Endothelial cell of umbilical vein (primary cell): ENCODE data around the gene LSP1. TPM values are rescaled to one million over a fixed set of nuclear protein-coding genes. Genes with fewer than 3 reads are reported as not detected.

Experiments
- BruUV-seq: library from RNA; stranded (reverse); fragments of 400-500 nt; replicated peaks from 2 replicates; lab custom pipeline; 2021; lab: Mats Ljungman, UMichigan
- CTCF ChIA-PET: fragments of 300-600, 350-600 bp; sonication (Branson Sonifier 250); formaldehyde crosslinking; loops from one replicate; lab custom pipeline; 2021; ENCODE audit warnings: antibody characterized with exemption, inconsistent platforms; lab: Charles Lee
- POLR2A ChIA-PET: fragments of 300-600, 350-600 bp; sonication (Branson Sonifier 250); formaldehyde crosslinking; loops from one replicate; lab custom pipeline; 2021; ENCODE audit warnings: antibody characterized with exemption, inconsistent platforms; lab: Charles Lee
- DNase-seq: peaks from one replicate; pipeline ENCODE4 v3.0.0-alpha.2; 2011; ENCODE audit warnings: low read depth, low spot score
- FAIRE-seq: peaks from 2 replicates; lab custom pipeline; 2011; peaks lifted over from hg19 to GRCh38; lab: Jason Lieb, UNC
- H2AFZ ChIP-seq: 2 replicates; pipeline ENCODE4 v1.6.0; 2012; ENCODE audit warnings: low read depth, low read length, control low read depth, inconsistent platforms
- H3K27ac ChIP-seq: 2 replicates; pipeline ENCODE4 v1.5.1; 2011; ENCODE audit warnings: low read depth, mild to moderate bottlenecking, control low read depth, low read length, moderate library complexity; ENCODE audit not compliant: insufficient read depth
- H3K27me3 ChIP-seq, 2 experiments: 2 replicates each; pipeline versions ENCODE4 v1.6.0 to v1.6.1; 2011; ENCODE audit warnings: low read length in 2 of 2, mixed read lengths in 1 of 2; ENCODE audit not compliant: control insufficient read depth in 2 of 2, insufficient read depth in 2 of 2
- H3K36me3 ChIP-seq, 2 experiments: 2 replicates in 1 of 2; 3 replicates in 1 of 2; pipeline ENCODE4 v1.5.1; 2011; ENCODE audit warnings: low read length in 2 of 2, mild to moderate bottlenecking in 1 of 2, moderate library complexity in 1 of 2; ENCODE audit not compliant: control insufficient read depth in 2 of 2, insufficient read depth in 2 of 2; ENCODE audit errors: extremely low read depth in 1 of 2
- H3K4me1 ChIP-seq: 3 replicates; pipeline ENCODE4 v1.5.1; 2011; ENCODE audit warnings: mild to moderate bottlenecking, low read length; ENCODE audit not compliant: control insufficient read depth, insufficient read depth; ENCODE audit errors: extremely low read depth
- H3K4me2 ChIP-seq: 2 replicates; pipeline ENCODE4 v1.6.1; 2011; ENCODE audit warnings: low read length, control low read depth, mixed read lengths; ENCODE audit not compliant: insufficient read depth
- H3K4me3 ChIP-seq, 3 experiments: fragments of 200-600 bp in 1 of 3; sonication (generic), shearing (Covaris generic) in 1 of 3; replicated peaks in 1 of 3; 2 replicates each; pipeline ENCODE4 v1.5.1; 2011 to 2016; ENCODE audit warnings: control low read depth in 3 of 3, low read length in 3 of 3, mild to moderate bottlenecking in 2 of 3, inconsistent platforms in 1 of 3, low read depth in 1 of 3, moderate library complexity in 1 of 3; ENCODE audit not compliant: insufficient read depth in 1 of 3
- H3K79me2 ChIP-seq: 2 replicates; pipeline ENCODE4 v1.6.0; 2012; ENCODE audit warnings: low read length, inconsistent platforms; ENCODE audit not compliant: control insufficient read depth, insufficient read depth
- H3K9ac ChIP-seq: replicated peaks from 2 replicates; pipeline ENCODE3; 2011; ENCODE audit warnings: low read length, control low read depth; ENCODE audit not compliant: insufficient read depth; ENCODE audit errors: extremely low read depth
- H3K9me1 ChIP-seq: replicated peaks from 3 replicates; pipeline ENCODE4 v1.6.0; 2011; ENCODE audit warnings: mild to moderate bottlenecking, low read length; ENCODE audit not compliant: control insufficient read depth, insufficient read depth; ENCODE audit errors: extremely low read depth
- H3K9me3 ChIP-seq: replicated peaks from 2 replicates; pipeline ENCODE4 v1.5.1; 2012; ENCODE audit warnings: low read length, inconsistent platforms; ENCODE audit not compliant: control insufficient read depth, insufficient read depth
- H4K20me1 ChIP-seq: replicated peaks from 2 replicates; pipeline ENCODE3; 2011; ENCODE audit warnings: mild to moderate bottlenecking, low read length; ENCODE audit not compliant: control insufficient read depth, insufficient read depth; ENCODE audit errors: extremely low read depth
- CTCF ChIP-seq, 2 donors: IDR thresholded peaks; 1 replicate in 1 of 2; 2 replicates in 1 of 2; pipeline ENCODE4 v1.5.1; 2011; ENCODE audit warnings: low read length in 2 of 2, mild to moderate bottlenecking in 2 of 2, moderate library complexity in 2 of 2, control low read depth in 1 of 2, inconsistent platforms in 1 of 2, low read depth in 1 of 2; ENCODE audit not compliant: insufficient read depth in 1 of 2; ENCODE audit errors: extremely low read depth in 1 of 2
- EZH2 ChIP-seq: IDR thresholded peaks from 2 replicates; pipeline ENCODE4 v1.6.1; 2012; ENCODE audit warnings: borderline replicate concordance, low read depth, mild to moderate bottlenecking, moderate library complexity, low read length, inconsistent platforms; ENCODE audit not compliant: severe bottlenecking
- FOS ChIP-seq: IDR thresholded peaks from 2 replicates; pipeline ENCODE4 v1.6.1; 2011; ENCODE audit warnings: mild to moderate bottlenecking, low read length, moderate library complexity, borderline replicate concordance; ENCODE audit not compliant: insufficient read depth
- GATA2 ChIP-seq: IDR thresholded peaks from 2 replicates; pipeline ENCODE4 v1.7.0; 2011; ENCODE audit warnings: low read depth, mild to moderate bottlenecking, moderate library complexity, mixed read lengths, low read length; ENCODE audit not compliant: insufficient read length, insufficient read depth
- JUN ChIP-seq: IDR thresholded peaks from 2 replicates; pipeline ENCODE4 v1.6.1; 2011; ENCODE audit warnings: borderline replicate concordance, low read depth; ENCODE audit not compliant: insufficient read length, insufficient read depth
- MAX ChIP-seq: IDR thresholded peaks from 2 replicates; pipeline ENCODE4 v1.6.1; 2011; ENCODE audit not compliant: insufficient read depth, insufficient read length
- MYC ChIP-seq: IDR thresholded peaks from one replicate; pipeline ENCODE4 v1.6.1; 2011; ENCODE audit warnings: mild to moderate bottlenecking, low read depth, low read length
- POLR2A ChIP-seq: IDR thresholded peaks from 2 replicates; pipeline ENCODE4 v1.6.1; 2012; ENCODE audit warnings: low read depth, mild to moderate bottlenecking, control low read depth, low read length
- POLR2AphosphoS5 ChIP-seq: IDR thresholded peaks from 2 replicates; pipeline ENCODE4 v1.6.1; 2012; ENCODE audit warnings: low read depth, mild to moderate bottlenecking, control low read depth, low read length, moderate library complexity; ENCODE audit not compliant: insufficient read depth
- dilution Hi-C: fragments of 300-500 bp; cut with MboI; formaldehyde crosslinking; loops from one replicate; pipeline ENCODE4 v1.15.0; 2019; ENCODE audit warnings: low sequenced_read_pairs; ENCODE audit not compliant: extremely low pct_ligation_motif_present
- intact Hi-C: fragments of 100-400 bp; cut with micrococcal nuclease; formaldehyde crosslinking; loops from one replicate; pipeline ENCODE4 v1.10.0; 2022
- polyA plus RNA-seq, 4 experiments: library from polyadenylated mRNA; depleted of rRNA in 3 of 4; stranded (reverse) in 3 of 4; unstranded in 1 of 4; fragments of >200 nt; gene quantifications; 2 replicates each; pipeline versions ENCODE4 v1.2.1 to v1.2.3, GENCODE V29; 2011 to 2012; ENCODE audit warnings: missing spikeins in 1 of 4
- total RNA-seq: library from RNA; stranded (reverse); gene quantifications from 2 replicates; pipeline ENCODE4 v1.2.3, GENCODE V29; 2021

Gene LSP1
- total and polyA plus RNA-seq, 2 donors (not counting 3 experiments of a cell fraction or from before 2014, with no cell fraction given): not detected

GRCh38 chr11:1935156-1936071 is 82.5 kb downstream of the LSP1 start:
- FAIRE-seq: no peak
- CTCF ChIA-PET: interaction anchor here (1.8 kb wide), 1 partner anchor 241 kb away, joined by 4 read pairs; no protein-coding TSS in a partner anchor
- H3K4me1 ChIP-seq: no peaks in the 10 kb centered on the region
- intact Hi-C loops: loop anchor here (2.0 kb wide), 1 partner anchor 27 kb away; no protein-coding TSS in a partner anchor
- no TSS peak for BruUV-seq
- H3K4me3 ChIP-seq: no peak overlapping the region
- H4K20me1 ChIP-seq: no peaks in the 10 kb centered on the region
- dilution Hi-C loops: no loop called here
- no peak for DNase-seq
- H3K9me3 ChIP-seq: no peaks in the 10 kb centered on the region
- no peaks in the 10 kb centered on the region for H3K9me1 ChIP-seq
- no peaks in the 10 kb centered on the region for H3K27me3 ChIP-seq
- H3K4me2 ChIP-seq: no peak overlapping the region
- no peak for TF ChIP-seq GATA2
- no peak for TF ChIP-seq JUN
- TF ChIP-seq FOS: no peak
- TF ChIP-seq POLR2A: no peak
- TF ChIP-seq POLR2AphosphoS5: no peak
- TF ChIP-seq MYC: no peak
- no peak for TF ChIP-seq CTCF (IDR thresholded peaks at IDR 0.05; ENCODE audit: extremely low read depth in 1 of 2, insufficient read depth in 1 of 2, low read depth in 1 of 2, low read length in 2 of 2)
- TF ChIP-seq MAX: no peak
- TF ChIP-seq EZH2: no peak
- no peaks in the 10 kb centered on the region for H3K36me3 ChIP-seq
- H3K79me2 ChIP-seq: no peaks in the 10 kb centered on the region
- POLR2A ChIA-PET: no interaction called here
- H3K27ac ChIP-seq: no peak overlapping the region
- no peak overlapping the region for H3K9ac ChIP-seq
- H2AFZ ChIP-seq: no peak overlapping the region
